AG20443 (cell line): ENCODE results near the gene ETNPPL.
A peak's percentile ranks its signal among the peaks of the same experiment; 100 is the strongest.
"Not testable (repeated sequence)": the region's sequence is repeated elsewhere in the genome, so short reads cannot be mapped to it uniquely, and the experiment has no call there.

Experiments
- DNase-seq: peaks from one replicate; pipeline ENCODE4 v3.0.0; 2012; ENCODE audit warnings: low spot score, mixed read lengths

The ETNPPL gene

GRCh38 chr4:108754327-108754726 lies 8.5 kb downstream of the ETNPPL start:
- no peak for DNase-seq

DNA sequence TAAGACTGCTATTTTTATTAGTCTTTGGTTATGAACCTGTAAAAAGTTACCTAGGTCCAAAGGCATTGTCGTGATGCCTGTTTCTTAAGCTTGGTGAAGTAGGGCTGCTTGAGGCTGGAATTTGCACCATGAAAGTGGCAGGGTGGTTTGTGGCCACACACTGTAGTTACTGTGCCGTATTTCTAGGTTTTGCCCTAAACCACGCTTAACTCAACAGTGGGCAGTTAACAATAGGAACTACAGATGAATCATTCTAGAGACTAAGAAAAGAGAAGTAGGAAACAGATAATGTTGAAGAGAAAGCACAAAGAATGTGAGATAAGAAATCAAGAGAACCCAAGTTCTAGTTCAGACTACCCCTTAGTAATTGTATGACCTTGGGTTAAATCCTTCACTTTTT lies 11.5 kb downstream of the ETNPPL start:
- no peak for DNase-seq

DNA sequence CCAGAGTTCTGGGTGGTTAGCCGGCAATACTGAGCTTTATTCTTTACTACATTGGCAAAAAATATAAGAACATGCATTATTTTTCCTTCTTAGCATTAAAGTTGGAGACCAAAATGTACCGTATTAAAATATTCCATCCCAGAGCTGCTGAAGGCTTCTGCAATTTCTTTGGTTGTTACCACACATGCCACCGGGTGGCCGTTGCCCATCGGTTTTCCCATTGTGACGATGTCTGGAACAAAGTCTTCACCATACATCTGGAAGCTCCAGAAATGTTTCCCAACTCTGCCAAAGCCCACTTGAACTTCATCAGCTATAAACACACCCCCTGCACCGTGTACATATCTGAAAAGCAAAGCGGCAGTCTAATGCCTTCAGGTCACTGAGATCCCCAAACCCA lies 13.7 kb downstream of the ETNPPL start:
- no peak for DNase-seq

GRCh38 chr4:108746511-108746910 lies 16.3 kb downstream of the ETNPPL start:
- no peak for DNase-seq

GRCh38 chr4:108744307-108744706 lies 18.5 kb downstream of the ETNPPL start:
- DNase-seq, result no peak

DNA sequence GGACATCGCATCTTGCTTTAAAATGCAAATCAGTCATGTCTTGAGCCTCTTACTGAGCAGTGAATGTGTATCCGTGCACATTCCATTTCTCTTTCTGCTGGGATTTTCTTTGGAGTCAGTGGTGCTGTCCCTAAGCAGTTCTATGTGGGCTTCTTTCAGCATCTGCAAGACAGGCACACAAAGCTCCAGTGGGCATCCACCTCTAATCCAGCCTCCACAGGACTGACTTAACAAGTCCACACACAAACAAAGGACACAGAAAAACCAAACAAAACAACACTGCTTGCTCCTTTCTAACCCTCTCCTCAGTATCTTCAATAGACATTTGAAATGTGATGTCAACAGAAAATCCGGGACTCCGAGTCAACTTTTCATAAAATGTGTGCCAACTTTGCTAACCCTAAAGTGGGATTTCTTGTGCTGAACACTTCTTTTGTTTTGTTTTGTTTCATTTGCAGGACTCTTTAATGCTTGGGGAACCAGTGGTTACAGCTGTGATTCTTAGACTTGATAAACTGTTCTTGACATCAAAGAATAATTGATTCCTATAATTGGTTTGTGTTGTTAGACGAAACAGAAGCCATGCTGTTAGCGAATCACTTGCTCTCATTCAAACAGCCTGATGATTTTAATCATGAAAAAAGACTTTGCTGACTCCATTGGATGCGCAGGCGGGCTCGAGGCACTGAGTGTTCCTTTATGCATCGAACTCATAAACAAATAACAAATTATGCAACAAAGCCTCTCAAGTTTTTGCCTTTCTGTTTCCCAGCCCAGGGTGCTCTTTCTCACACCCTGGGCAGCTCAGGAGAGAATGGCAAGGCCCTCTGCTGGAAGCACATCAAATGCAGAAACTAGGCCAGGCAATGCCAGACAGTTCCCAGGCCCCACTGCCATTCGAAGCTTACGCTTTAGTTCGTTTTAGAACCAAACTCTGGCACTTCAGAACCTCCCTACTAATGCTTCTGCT lies 20.1 kb downstream of the ETNPPL start:
- DNase-seq, result no peak

DNA sequence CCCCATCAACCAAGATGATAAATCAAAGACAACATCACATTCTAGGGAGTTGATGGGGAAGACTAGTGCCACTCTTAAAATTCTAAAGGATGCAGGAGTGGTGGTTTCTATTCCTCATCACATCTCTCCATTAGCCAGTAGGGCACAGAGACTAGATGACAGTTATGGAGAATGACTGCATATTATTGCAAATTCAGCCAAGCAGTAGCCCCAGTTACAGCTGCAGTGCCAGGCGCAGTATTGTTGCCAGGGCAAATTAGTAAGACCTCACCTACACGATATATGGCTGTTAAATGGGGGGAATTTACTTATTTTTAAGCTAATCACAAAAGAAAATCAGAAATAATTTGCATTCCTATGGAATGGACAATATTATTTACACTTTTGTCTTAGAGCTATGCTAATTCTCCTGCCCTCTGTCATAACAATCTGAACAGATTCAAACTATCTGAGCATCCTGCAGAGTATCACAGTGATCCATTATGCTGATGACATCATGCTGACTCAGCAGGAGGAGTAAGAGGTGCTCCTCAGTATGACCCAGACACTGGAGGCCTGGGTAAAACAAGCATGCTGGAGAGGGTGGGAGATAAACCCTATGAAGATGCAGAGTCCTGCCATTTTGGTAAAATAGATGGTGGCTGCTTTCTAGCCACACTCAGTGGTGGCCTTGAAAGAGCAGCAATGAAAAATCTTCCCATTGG lies 24.7 kb downstream of the ETNPPL start:
- no peak for DNase-seq

GRCh38 chr4:108731006-108731405 lies 31.8 kb downstream of the ETNPPL start:
- DNase-seq, result no peak

DNA sequence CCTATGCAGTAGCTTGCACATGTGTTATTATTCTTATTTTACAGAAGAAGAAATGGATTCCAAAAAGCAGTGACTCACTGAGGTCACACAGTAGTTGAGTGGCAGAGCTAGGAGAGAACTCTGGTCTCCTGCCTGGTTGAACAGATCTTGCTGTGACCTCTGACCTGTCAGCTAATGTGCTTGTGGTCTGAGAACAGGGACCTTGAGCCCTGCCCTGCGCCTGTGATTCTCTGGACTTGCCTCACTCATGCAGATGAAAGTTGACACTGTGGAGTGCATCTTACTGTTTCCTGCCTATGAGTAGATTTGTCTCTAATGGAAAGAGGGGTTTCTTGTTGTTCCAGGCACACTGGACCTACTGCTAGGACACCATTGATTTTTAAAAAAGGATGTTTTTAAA lies 32.3 kb downstream of the ETNPPL start:
- DNase-seq, result no peak

- DNase-seq, result no peak
These were observed 33.1 kb downstream of the ETNPPL start for GRCh38 chr4:108729731-108730130.

- DNase-seq, result no peak
These were observed 37.4 kb downstream of the ETNPPL start for GRCh38 chr4:108725457-108725856.

GRCh38 chr4:108717386-108717785 lies 45.5 kb downstream of the ETNPPL start:
- no peak for DNase-seq

- no peak for DNase-seq
These were observed 46.5 kb downstream of the ETNPPL start for GRCh38 chr4:108716340-108716739.

- no peak for DNase-seq
These were observed 48.0 kb downstream of the ETNPPL start for GRCh38 chr4:108714880-108715279.

GRCh38 chr4:108710578-108710977 lies 52.3 kb downstream of the ETNPPL start:
- DNase-seq, result not testable (repeated sequence)

GRCh38 chr4:108709722-108710121 lies 53.1 kb downstream of the ETNPPL start:
- DNase-seq, result no peak

- DNase-seq, result no peak
These were observed 53.6 kb downstream of the ETNPPL start for GRCh38 chr4:108709234-108709633.

DNA sequence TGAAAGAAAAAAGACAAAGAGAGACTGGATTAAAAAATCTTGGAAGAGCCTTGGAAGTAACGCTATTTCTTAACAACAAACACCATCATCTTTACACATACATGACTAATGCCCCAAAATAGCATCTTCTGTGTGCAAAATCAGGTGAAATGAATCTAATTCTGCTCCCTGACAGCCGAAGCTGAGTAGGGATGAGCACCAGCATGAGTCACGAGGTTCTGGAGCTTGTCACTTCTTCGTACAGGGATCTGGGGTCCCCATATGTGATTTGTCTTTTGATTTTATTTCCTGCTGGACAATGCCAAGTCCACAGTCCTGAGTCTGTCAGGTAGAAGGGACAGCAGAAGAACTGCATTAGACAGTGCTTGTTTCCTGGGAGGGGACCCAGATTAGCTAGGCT lies 56.6 kb downstream of the ETNPPL start:
- DNase-seq, result no peak

DNA sequence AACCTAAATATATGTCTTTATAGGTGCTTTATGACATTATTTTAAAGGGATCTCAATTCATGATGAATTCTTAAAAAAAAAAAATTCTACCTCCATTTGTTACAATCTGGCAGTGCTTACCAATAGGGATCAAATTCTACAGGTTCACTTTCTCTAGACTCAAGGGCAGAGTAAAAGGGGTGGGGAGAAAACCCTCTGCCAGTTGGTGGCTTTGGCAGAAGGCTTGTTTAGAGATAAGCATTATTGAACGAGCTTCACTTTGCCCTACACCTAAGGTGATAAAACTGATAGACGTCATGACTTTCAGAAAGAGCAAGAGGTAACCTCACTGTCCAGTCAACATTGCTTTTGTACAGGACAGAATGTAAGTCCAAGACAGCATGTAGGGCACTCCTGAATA lies 58.9 kb downstream of the ETNPPL start:
- no peak for DNase-seq

DNA sequence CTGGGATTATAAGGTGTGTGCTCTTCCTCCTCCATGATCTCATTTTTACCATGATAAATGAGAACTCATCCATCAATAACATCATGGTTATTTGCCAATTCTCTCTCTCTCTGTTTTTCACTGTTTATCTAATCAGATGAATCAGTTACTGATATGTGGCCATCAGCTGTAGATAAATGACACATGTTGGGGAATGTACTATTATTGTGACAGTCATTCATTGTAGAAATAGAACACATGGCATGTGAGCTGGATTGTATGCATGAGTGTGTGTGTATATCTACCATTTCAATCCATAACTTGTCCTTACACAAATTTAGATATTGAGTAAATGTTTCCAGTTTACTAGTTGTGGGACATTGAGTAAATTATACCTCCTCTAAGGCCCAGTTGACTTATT lies 59.5 kb downstream of the ETNPPL start:
- DNase-seq, result no peak

- DNase-seq, result no peak
These were observed 59.9 kb downstream of the ETNPPL start for GRCh38 chr4:108702960-108703359.

DNA sequence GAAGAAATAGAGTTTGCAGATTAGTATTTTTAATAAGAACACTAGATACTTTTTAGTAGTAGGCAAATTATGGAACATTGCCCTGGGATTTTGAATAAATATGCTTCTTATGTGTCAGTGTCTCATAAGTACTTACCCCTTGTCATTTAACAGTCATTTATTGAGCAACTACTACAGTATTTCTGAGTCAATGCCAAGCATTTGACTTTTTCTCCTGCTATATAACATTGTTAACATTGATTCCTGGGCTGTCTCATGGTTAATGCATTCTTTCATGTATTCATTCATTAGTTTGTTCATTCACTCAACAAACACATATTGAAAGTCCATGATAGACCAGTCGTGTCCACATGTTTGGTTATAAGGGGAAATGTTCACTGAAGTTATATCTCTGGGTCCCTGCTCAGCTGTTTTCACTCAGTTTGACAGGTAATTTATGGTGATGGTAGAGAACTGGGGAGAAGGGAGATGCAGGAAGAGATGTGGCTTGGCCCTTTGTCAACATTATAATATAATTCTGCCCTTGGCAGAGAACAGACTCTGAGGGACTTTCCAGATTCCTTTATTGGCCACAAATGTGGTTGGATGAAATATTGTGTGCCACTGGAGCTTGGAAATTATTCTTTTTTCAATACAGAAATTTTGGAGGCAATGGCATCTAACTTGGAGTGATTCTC lies 62.6 kb downstream of the ETNPPL start:
- peak; percentile 32 for DNase-seq

GRCh38 chr4:108696160-108696559 lies 66.7 kb downstream of the ETNPPL start:
- DNase-seq, result no peak
